Activated CD4-positive, alpha-beta T cell treated with anti-CD3 and anti-CD28 coated beads, Interleukin-2, amount 50 U/mL, for 1 hour (primary cell): ENCODE results near the gene GLRB.
"Not testable (repeated sequence)": the region's sequence is repeated elsewhere in the genome, so short reads cannot be mapped to it uniquely, and the experiment has no call there.

Source experiments
- DNase-seq: peaks from one replicate; pipeline ENCODE4 v3.0.0-alpha.2; 2020

Gene GLRB

DNA sequence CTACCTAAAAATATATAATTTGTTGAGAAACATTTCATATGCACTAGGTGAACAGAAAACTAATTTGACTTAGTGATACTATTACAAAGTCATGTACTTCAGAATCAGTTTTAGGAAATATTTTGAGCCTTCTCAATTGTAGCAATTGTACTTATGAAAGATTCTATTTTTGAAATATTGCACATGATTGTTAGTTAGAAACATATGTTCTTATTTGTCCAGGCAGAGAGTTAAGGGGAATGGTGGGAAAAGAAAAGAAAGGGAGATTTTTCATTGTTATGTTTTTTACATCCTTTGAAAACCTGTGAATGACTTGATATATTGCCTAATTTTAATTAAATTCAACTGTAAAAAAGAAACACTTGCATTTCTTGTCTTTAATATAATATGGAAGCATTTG is 66.0 kb downstream of the GLRB start:
- no peak for DNase-seq

- no peak for DNase-seq
Measured at GRCh38 chr4:157143369-157143768, 67.4 kb downstream of the GLRB start.

GRCh38 chr4:157151711-157152110 is 75.8 kb downstream of the GLRB start:
- no peak for DNase-seq

DNA sequence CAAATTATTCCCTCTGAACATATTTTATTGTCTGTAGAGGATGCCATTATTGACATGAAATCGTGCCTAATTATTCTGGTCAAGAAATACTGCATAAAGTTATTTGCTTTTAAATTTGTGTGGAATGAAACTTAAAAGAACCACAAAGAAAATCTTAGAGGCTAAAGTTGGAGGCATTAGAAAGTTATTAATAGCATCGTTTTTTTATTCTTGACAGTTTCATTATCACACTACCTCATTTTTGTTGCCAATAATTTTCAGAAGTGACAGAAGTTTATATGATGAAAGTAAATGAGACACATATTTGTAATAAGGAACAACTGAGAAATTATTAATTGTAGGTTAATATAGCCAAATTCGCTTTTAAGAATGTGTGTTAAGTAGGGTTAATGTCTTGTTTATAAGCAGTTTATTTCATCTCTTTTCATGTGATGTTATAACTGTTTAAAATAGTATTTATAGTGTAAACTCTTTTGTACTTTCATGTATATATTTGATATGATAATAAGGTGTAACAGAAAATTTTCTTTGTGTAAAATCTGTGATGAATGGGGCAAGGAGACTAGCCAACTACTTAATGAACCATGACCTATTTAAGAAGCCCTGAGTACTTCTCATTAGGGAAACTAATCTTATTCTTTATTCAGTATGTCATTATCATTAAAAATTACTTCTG is 90.1 kb downstream of the GLRB start:
- DNase-seq: no peak

- DNase-seq: no peak
Measured at GRCh38 chr4:157170321-157170720, 94.4 kb downstream of the GLRB start.

DNA sequence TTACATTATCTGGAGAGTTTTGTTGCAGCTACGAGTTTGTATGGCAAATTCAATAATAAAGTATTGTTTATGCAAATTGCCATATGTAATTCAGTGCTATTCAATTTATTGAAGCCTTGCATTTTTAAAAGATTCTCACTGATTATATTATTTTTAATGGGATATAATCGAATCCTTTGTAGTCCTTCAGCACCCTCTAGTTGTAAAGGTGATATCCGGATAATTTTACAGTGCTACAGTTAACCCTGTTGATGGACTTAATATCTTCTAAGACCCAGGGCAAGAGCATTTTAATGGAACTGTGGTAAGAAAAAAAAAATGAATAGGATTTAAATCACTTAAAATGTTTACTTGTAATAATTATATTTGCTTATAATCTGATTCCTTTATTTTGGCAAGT is 96.1 kb downstream of the GLRB start:
- no peak for DNase-seq

GRCh38 chr4:157180268-157180667 is 104.3 kb downstream of the GLRB start:
- DNase-seq: not testable (repeated sequence)

DNA sequence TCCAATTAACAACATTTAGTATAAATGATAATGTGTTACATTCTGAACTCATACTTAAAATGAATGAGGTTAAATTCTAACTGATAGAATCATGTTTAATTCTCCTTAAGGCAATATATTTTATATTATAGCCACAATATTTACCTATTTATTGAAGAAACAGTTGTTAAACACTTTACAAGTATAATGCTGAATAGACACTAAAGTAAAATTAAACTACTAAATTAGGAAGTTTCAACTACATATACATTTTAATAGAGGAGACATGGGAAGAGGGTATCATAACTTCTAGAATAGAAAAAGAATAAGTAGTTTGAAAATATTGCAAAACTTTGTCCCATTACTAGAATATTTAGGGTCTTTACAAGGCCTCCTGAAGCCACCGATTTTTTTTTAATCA is 108.3 kb downstream of the GLRB start:
- no peak for DNase-seq

DNA sequence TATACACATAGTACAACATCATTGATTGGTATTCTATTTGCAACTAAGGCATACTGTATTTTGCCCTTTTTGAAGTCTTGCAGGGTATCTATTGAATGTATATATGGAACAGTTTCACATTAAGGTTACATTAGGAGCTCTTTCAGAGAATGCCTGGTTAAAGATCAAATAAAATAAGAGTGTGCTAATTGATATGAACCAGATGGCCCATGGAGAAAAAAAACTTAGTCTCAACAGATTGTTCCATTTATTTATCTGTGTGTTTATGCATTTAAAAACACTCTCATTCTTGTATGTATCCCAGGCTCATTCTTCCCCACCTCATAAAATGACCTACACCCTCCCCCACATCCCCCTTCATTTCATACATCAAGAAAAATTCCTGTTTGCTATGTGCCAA is 109.4 kb downstream of the GLRB start:
- no peak for DNase-seq

DNA sequence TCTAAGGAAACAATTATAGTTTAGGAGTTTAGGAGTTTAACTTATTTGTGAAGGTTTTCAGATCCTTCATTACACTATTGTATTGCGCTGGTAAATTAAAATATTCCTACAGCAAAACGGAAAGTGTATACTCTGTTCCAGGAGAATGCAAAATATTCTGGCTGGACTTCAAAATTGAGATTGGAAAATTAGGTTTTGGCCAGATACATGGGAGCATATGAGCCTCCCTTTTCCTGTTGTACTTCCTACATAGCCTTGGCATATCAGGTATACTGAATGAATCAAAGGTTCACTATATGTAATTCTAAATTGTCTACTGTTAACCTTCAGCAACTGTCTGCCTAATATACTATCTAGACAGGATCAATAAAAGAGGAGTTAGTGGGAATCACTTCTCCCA is 119.4 kb downstream of the GLRB start:
- DNase-seq: no peak

DNA sequence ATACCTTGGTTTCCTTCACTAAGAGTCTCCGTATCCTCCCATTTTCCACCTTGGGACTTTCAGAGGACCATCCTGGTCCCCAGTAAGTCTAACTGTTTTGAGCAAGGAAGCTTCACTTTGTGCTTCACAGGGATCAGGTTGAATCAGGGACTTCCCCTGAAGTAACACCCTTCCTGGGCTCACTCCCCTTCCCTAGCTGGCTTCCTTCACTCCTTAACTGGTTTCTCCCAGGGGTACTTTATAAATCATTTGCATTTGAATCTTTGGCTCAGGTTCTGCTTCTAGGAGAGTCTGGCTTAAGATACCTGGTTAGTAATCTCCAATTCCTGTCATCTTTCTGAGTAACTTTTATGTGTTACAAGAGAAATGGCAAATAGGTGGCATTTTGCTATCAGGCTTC is 120.1 kb downstream of the GLRB start:
- no peak for DNase-seq

DNA sequence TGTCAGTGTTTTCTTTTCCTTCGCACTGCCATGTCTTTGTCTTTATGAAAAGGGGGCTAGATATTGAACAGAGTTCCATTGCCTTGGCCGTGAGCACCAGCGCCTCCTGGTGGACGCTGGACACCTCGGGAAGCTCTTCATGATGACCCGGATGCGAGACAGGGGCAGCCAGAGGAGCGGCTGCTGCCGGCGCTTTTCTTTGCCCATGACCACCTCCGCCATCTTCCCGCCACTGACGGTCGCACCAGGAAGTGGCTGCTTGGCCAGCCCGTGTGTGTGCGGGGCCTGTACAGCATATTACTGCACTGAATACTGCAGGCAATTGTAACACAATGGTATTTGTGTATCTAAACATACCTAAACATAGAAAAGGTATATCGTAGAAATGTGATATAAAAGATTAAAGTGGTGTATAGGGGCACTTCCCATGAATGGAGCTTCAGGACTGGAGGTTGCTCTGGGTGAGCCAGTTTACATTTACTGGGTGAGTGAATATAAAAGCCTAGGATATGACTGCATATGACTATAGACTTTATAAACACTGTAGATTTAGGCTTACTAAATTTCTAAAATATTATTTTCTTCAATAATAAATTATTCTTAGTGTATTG is 128.8 kb downstream of the GLRB start:
- DNase-seq: no peak

DNA sequence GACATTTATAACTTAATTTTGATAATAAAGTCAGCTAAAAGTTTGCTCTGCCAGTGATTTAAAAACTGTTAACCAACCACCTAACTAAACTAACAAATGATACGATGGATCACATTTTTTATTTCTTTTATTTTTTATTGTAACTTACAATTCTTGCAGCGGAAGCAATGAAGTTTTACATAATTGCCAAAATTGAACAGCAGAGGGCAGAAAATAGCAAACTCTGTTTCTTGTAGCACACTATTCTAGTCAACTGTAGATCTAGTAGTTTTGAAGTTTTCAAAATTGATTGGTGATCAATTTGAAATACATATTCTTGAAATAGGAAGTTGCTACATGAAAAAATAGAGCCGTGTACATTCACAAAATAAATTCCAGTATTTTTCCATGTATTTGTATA is 141.8 kb downstream of the GLRB start:
- no peak for DNase-seq

DNA sequence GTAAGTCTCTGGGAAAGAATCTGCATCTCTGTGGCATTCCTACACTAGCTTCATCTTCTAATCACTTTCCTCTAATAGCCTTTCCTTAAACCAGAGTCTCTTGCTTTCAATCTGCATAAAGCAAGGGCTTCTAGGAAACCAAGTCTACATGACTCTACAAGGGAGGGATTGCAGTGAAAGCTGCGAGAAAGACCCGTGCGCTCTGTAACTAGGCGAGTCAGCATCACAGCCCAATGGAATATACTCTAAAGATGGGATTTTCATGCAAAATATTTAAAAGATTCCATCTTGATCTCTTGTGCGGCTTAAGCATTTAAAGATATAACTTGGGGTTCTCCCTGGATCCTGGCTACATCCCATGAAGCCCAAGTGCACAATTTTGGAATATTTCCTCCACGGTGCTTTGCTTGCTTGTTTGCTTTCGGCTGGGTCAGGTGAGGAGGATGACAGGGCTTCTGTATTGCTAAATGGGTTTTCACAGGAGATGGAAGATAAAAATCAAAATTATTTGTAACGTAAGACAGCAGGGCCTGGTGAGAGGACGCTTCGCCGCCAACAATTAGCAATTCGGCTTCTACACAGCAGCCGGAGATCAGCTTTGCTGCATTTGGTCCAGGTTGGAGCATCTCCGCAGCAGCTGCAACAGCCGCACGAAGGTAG is 143.9 kb downstream of the GLRB start:
- no peak for DNase-seq

- DNase-seq: no peak
Measured at GRCh38 chr4:157220371-157220881, 144.5 kb downstream of the GLRB start, which contains the start of gene GRIA2. GRIA2 (plus strand) TSS chr4:157220728; CDS start chr4:157221043, 315 bp downstream.

DNA sequence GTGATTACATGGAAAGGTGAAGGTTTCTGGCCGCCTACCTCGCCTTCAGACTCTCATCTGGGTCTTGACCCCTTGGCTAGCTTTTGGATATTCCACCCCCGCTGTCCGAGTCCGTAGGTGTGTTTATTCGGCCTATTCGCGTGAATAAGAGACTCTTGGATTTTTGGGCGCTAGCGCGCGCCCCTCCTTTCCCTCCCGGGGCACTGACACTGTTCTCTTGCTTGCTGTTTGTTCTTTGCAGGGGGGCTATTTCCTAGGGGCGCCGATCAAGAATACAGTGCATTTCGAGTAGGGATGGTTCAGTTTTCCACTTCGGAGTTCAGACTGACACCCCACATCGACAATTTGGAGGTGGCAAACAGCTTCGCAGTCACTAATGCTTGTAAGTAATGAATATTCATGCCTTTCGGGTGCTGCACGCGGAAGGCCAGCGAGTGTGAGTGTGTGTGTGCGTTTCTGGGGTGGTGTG is 145.5 kb downstream of the GLRB start:
- no peak for DNase-seq
